A673 (cell line): ENCODE data around the gene DLK2. TPM values are rescaled to one million over a fixed set of nuclear protein-coding genes. Genes with fewer than 3 reads are reported as not detected.
"Not testable (repeated sequence)": the region's sequence is repeated elsewhere in the genome, so short reads cannot be mapped to it uniquely, and the experiment has no call there.

Source experiments
- BruUV-seq: library from RNA; stranded (reverse); fragments of 400-500 nt; replicated peaks from 2 replicates; lab custom pipeline; 2021; lab: Mats Ljungman, UMichigan
- CTCF ChIA-PET: fragments of 300-600 bp; sonication (Branson Sonifier 250); formaldehyde crosslinking; loops from one replicate; lab custom pipeline; 2022; ENCODE audit warnings: antibody characterized with exemption; lab: Charles Lee
- POLR2A ChIA-PET: fragments of 300-600 bp; sonication (Branson Sonifier 250); formaldehyde crosslinking; loops from one replicate; lab custom pipeline; 2022; ENCODE audit warnings: antibody characterized with exemption; ENCODE audit not compliant: low non-redundant PET; lab: Charles Lee
- DNase-seq: peaks from one replicate; pipeline ENCODE4 v3.0.0-alpha.2; 2015; ENCODE audit warnings: low spot score
- H3K27ac ChIP-seq: fragments of 200-600 bp; sonication (generic); 2 replicates; pipeline ENCODE4 v1.5.1; 2016; ENCODE audit warnings: mixed run types, low read depth, mild to moderate bottlenecking, mixed read lengths, antibody characterized with exemption, low read length; ENCODE audit not compliant: poor library complexity, severe bottlenecking
- H3K27me3 ChIP-seq: fragments of 200-600 bp; sonication (generic); replicated peaks from 2 replicates; pipeline ENCODE4 v1.6.1; 2017; ENCODE audit warnings: mixed run types, low read depth, mild to moderate bottlenecking, mixed read lengths, antibody characterized with exemption, low read length; ENCODE audit not compliant: insufficient read depth, poor library complexity
- H3K36me3 ChIP-seq: fragments of 200-600 bp; sonication (generic); 2 replicates; pipeline ENCODE4 v1.6.1; 2016; ENCODE audit warnings: mixed run types, mild to moderate bottlenecking, mixed read lengths, antibody characterized with exemption, low read length; ENCODE audit not compliant: insufficient read depth, poor library complexity, severe bottlenecking
- H3K4me1 ChIP-seq: fragments of 200-600 bp; sonication (generic); 2 replicates; pipeline ENCODE4 v1.6.1; 2017; ENCODE audit warnings: mixed run types, mild to moderate bottlenecking, mixed read lengths, antibody characterized with exemption, low read length; ENCODE audit not compliant: insufficient read depth, poor library complexity, severe bottlenecking
- H3K4me3 ChIP-seq: fragments of 200-600 bp; sonication (generic); 2 replicates; pipeline ENCODE4 v1.5.1; 2016; ENCODE audit warnings: low read depth, mixed run types, mild to moderate bottlenecking, mixed read lengths, low read length; ENCODE audit not compliant: poor library complexity, severe bottlenecking
- H3K9me3 ChIP-seq: fragments of 200-600 bp; sonication (generic); 2 replicates; pipeline ENCODE4 v1.6.1; 2016; ENCODE audit warnings: mixed run types, low read depth, mild to moderate bottlenecking, mixed read lengths, antibody characterized with exemption, low read length; ENCODE audit not compliant: poor library complexity, severe bottlenecking
- CTCF ChIP-seq: fragments of 300-800, 200-600 bp; sonication (generic); conservative IDR thresholded peaks from 2 replicates; pipeline ENCODE4 v1.5.1; 2017; ENCODE audit warnings: low read depth, mild to moderate bottlenecking, antibody characterized with exemption, low read length, moderate library complexity, mixed read lengths
- EZH2 ChIP-seq: fragments of 200-600 bp; sonication (generic); IDR thresholded peaks from 2 replicates; pipeline ENCODE4 v1.6.1; 2017; ENCODE audit warnings: borderline replicate concordance, low read depth, mild to moderate bottlenecking, mixed read lengths, antibody characterized with exemption, low read length; ENCODE audit not compliant: poor library complexity, severe bottlenecking
- intact Hi-C: fragments of 100-400 bp; cut with micrococcal nuclease; formaldehyde crosslinking; loops from one replicate; pipeline ENCODE4 v1.10.0; 2022; ENCODE audit not compliant: unreplicated experiment
- total RNA-seq: library from RNA; stranded (reverse); gene quantifications from 2 replicates; pipeline ENCODE4 v1.2.3, GENCODE V29; 2021

Gene DLK2
- total RNA-seq, 1 experiment from 2014 or later = 0.67 TPM

- Histone ChIP-seq H3K4me1 (no peaks in the 10 kb centered on the region), H3K4me3 (no peak overlapping the region), H3K27ac (no peak overlapping the region), H3K9me3 (no peaks in the 10 kb centered on the region), H3K36me3 (no peaks in the 10 kb centered on the region), H3K27me3 (no peaks in the 10 kb centered on the region)
- POLR2A ChIA-PET = no interaction called here
- CTCF ChIA-PET = no interaction called here
- intact Hi-C loops = no loop called here
- BruUV-seq = no TSS peak
- no peak for DNase-seq
- TF ChIP-seq CTCF (no peak), EZH2 (no peak)
Measured at GRCh38 chr6:43413002-43413401, 42.3 kb downstream of the DLK2 start.

- TF ChIP-seq CTCF = no peak
- TF ChIP-seq EZH2 = no peak
- Histone ChIP-seq H3K4me3 (no peak overlapping the region), H3K27me3 (no peaks in the 10 kb centered on the region), H3K27ac (no peak overlapping the region), H3K9me3 (no peaks in the 10 kb centered on the region), H3K36me3 (no peaks in the 10 kb centered on the region), H3K4me1 (no peaks in the 10 kb centered on the region)
- no peak for DNase-seq
- BruUV-seq = no TSS peak
- intact Hi-C loops = no loop called here
- ChIA-PET POLR2A (no interaction called here), CTCF (no interaction called here)
Measured at GRCh38 chr6:43412541-43412940, 42.8 kb downstream of the DLK2 start.

- intact Hi-C loops, BruUV-seq, H3K4me3 ChIP-seq, POLR2A ChIA-PET, CTCF ChIA-PET, H3K27ac ChIP-seq, H3K4me1 ChIP-seq, H3K36me3 ChIP-seq, H3K9me3 ChIP-seq, H3K27me3 ChIP-seq, DNase-seq: not testable (repeated sequence)
Measured at GRCh38 chr6:43410776-43411175, 44.6 kb downstream of the DLK2 start.

- TF ChIP-seq CTCF = no peak
- no peak for TF ChIP-seq EZH2
- no TSS peak for BruUV-seq
- DNase-seq = no peak
- Histone ChIP-seq H3K4me1 (no peaks in the 10 kb centered on the region), H3K36me3 (no peaks in the 10 kb centered on the region), H3K4me3 (no peak overlapping the region), H3K9me3 (no peaks in the 10 kb centered on the region), H3K27me3 (no peaks in the 10 kb centered on the region), H3K27ac (no peak overlapping the region)
- ChIA-PET CTCF (no interaction called here), POLR2A (no interaction called here)
- intact Hi-C loops = no loop called here
Measured at GRCh38 chr6:43408259-43408658, 47.1 kb downstream of the DLK2 start.
